Trophoblast cell (in vitro differentiated cells and primary cell): ENCODE data around the gene MCU.

Experiments
- DNase-seq, 2 donors: peaks; one replicate each; pipeline ENCODE4 v3.0.0-alpha.2; 2016
- H2AFZ ChIP-seq: 2 replicates; pipeline ENCODE4 v1.6.1; 2013; ENCODE audit warnings: low read length, moderate library complexity, mild to moderate bottlenecking; ENCODE audit not compliant: insufficient read depth, poor library complexity
- H2AK5ac ChIP-seq: 2 replicates; pipeline ENCODE4 v1.6.1; 2013; ENCODE audit warnings: mild to moderate bottlenecking, low read length
- H2BK120ac ChIP-seq: 2 replicates; pipeline ENCODE4 v1.6.1; 2013; ENCODE audit warnings: low read length, mild to moderate bottlenecking, moderate library complexity; ENCODE audit not compliant: insufficient read depth, poor library complexity
- H2BK12ac ChIP-seq: 2 replicates; pipeline ENCODE4 v1.6.1; 2013; ENCODE audit warnings: mild to moderate bottlenecking, low read length, moderate library complexity
- H2BK5ac ChIP-seq: 2 replicates; pipeline ENCODE4 v1.6.1; 2013; ENCODE audit warnings: low read length, low read depth, moderate library complexity, mild to moderate bottlenecking; ENCODE audit not compliant: poor library complexity
- H3K14ac ChIP-seq: 2 replicates; pipeline ENCODE4 v1.6.1; 2013; ENCODE audit warnings: mild to moderate bottlenecking, low read length
- H3K18ac ChIP-seq: 2 replicates; pipeline ENCODE4 v1.6.1; 2013; ENCODE audit warnings: mild to moderate bottlenecking, low read length
- H3K23ac ChIP-seq: 2 replicates; pipeline ENCODE4 v1.6.1; 2013; ENCODE audit warnings: low read length
- H3K27ac ChIP-seq: 2 replicates; pipeline ENCODE4 v1.5.1; 2013; ENCODE audit warnings: low read depth, mild to moderate bottlenecking, inconsistent platforms, low read length, moderate library complexity
- H3K27me3 ChIP-seq: 2 replicates; pipeline ENCODE4 v1.6.1; 2013; ENCODE audit warnings: inconsistent platforms, mild to moderate bottlenecking, low read length, moderate library complexity; ENCODE audit not compliant: insufficient read depth
- H3K36me3 ChIP-seq, 2 experiments: 1 replicate in 1 of 2; 2 replicates in 1 of 2; pipeline ENCODE4 v1.6.1; 2013; ENCODE audit warnings: low read length in 2 of 2, mild to moderate bottlenecking in 2 of 2, moderate library complexity in 1 of 2; ENCODE audit not compliant: insufficient read depth in 2 of 2, control insufficient read depth in 1 of 2
- H3K4ac ChIP-seq: 2 replicates; pipeline ENCODE4 v1.6.1; 2013; ENCODE audit warnings: low read depth, mild to moderate bottlenecking, low read length, moderate library complexity
- H3K4me1 ChIP-seq, 2 experiments: 1 replicate in 1 of 2; 2 replicates in 1 of 2; pipeline ENCODE4 v1.6.1; 2013; ENCODE audit warnings: low read length in 2 of 2, mild to moderate bottlenecking in 2 of 2, moderate library complexity in 1 of 2; ENCODE audit not compliant: insufficient read depth in 2 of 2, control insufficient read depth in 1 of 2
- H3K4me2 ChIP-seq: 2 replicates; pipeline ENCODE4 v1.6.1; 2013; ENCODE audit warnings: inconsistent platforms, mild to moderate bottlenecking, low read length, moderate library complexity
- H3K4me3 ChIP-seq: 2 replicates; pipeline ENCODE4 v1.5.1; 2013; ENCODE audit warnings: mild to moderate bottlenecking, low read depth, low read length, inconsistent platforms
- H3K79me1 ChIP-seq: one replicate; pipeline ENCODE4 v1.6.1; 2013; ENCODE audit warnings: low read length
- H3K79me2 ChIP-seq: 2 replicates; pipeline ENCODE4 v1.6.1; 2013; ENCODE audit warnings: low read length, mild to moderate bottlenecking; ENCODE audit not compliant: control insufficient read depth, insufficient read depth, poor library complexity
- H3K9ac ChIP-seq: 2 replicates; pipeline ENCODE4 v1.6.1; 2013; ENCODE audit warnings: mild to moderate bottlenecking, low read length
- H3K9me3 ChIP-seq: 2 replicates; pipeline ENCODE4 v1.6.1; 2013; ENCODE audit warnings: low read depth, mild to moderate bottlenecking, control low read depth, inconsistent platforms, low read length; ENCODE audit not compliant: insufficient read depth
- H4K12ac ChIP-seq: 2 replicates; pipeline ENCODE4 v1.6.1; 2013; ENCODE audit warnings: low read depth, mild to moderate bottlenecking, low read length, moderate library complexity
- H4K8ac ChIP-seq: 2 replicates; pipeline ENCODE4 v1.6.1; 2013; ENCODE audit warnings: low read depth, mild to moderate bottlenecking, low read length, moderate library complexity
- H4K91ac ChIP-seq: one replicate; pipeline ENCODE4 v1.6.1; 2013; ENCODE audit warnings: low read depth, mild to moderate bottlenecking, low read length, moderate library complexity
- WGBS: extraction: QIAGEN DNeasy Blood & Tissue Kit; methylation state at CpG from one replicate; pipeline ENCODE4 v1.1.7; 2013; ENCODE audit warnings: missing lambda C conversion rate; ENCODE audit not compliant: insufficient read length, insufficient coverage; ENCODE audit errors: extremely low coverage; 5-methylcytosine and 5-hydroxymethylcytosine counted together

MCU gene

DNA sequence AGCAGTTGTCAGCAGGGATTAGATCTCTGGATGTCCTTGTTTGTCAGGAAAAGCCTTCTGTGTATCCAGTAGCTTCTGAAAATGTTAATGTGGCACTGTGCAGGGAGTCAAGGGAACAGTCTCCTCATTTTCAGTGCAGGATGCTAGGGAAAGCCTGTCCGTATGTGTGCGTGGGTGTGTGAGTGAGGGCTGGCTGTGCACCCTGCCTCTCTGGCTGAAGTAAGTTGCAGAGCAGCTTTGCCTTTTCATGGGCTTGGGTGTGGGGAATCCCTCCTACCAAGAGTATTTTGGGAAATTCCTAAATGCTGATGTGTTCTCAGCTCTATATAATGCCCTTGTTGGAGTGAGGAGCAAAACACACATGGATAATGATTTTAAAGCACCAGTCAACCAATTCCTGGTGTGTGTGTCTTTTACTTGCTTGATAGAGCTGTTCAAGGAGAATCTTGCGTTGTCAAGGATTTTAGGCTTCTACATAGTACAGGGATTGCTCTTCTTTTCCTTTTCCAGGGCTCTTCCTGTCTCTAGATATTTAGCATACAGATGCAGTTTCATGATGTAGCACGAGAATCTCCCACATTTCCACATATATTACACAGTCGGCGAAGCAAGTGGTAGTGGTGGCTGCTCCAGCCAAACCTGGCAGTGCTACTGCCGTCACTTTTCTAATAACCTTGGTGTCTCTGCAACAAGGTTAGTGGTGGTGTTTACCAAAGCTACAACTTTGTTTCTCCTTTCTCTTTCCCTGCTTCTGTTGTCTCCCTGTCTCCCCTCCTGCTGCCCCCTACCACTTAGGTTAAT lies 92.8 kb downstream of the MCU start:
- Histone ChIP-seq H3K79me2 (no peaks in the 10 kb centered on the region), H3K14ac (no peak overlapping the region), H3K4me2 (peak overlapping the region; percentile 40), H4K12ac (no peak overlapping the region), H4K8ac (no peak overlapping the region), H3K9me3 (no peaks in the 10 kb centered on the region), H2BK5ac (no peak overlapping the region), H2BK120ac (no peak overlapping the region), H4K91ac (no peak overlapping the region), H3K9ac (no peak overlapping the region), H3K4me3 (no peak overlapping the region), H3K27me3 (no peaks in the 10 kb centered on the region), H2AFZ (no peak overlapping the region), H2BK12ac (no peak overlapping the region), H3K36me3 (no peaks in the 10 kb centered on the region), H3K4ac (no peak overlapping the region), H3K27ac (peak overlapping the region; percentile 8), H3K23ac (no peak overlapping the region), H3K18ac (no peak overlapping the region), H3K79me1 (peaks cover 2% of the 10 kb centered on the region), H2AK5ac (no peak overlapping the region), H3K4me1 (peaks cover 0 to 8% of the 10 kb centered on the region in 2 experiments)
- WGBS = no CpG with 5 or more reads among the region's 7 CpGs
- peak; percentile 17 to 57 for DNase-seq

DNA sequence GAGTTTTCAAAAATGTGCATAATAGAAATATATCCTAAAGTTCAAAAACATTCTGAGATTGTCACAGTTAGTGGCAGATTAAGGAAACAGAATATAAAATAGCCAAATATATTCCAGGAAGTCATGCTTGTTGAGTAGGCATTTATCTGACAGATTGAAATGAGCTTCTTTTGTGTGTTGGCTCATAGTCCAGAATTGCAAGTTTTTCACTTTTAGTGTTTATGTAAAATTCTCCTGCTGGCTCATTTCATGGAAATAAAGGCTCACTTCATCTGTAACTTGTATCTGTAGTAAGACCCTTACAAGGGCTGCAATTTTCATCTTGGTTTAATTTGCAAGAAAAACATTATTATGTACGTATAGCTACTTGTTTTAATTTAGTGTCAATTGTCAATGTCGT lies 93.5 kb downstream of the MCU start:
- no peak overlapping the region for H2AFZ ChIP-seq
- no peaks in the 10 kb centered on the region for H3K79me2 ChIP-seq
- no peak overlapping the region for H3K18ac ChIP-seq
- H3K9me3 ChIP-seq = no peaks in the 10 kb centered on the region
- H2BK120ac ChIP-seq = no peak overlapping the region
- no peaks in the 10 kb centered on the region for H3K36me3 ChIP-seq
- H3K23ac ChIP-seq = no peak overlapping the region
- no CpG with 5 or more reads among the region's 2 CpGs for WGBS
- no peak overlapping the region for H3K14ac ChIP-seq
- H3K4ac ChIP-seq = no peak overlapping the region
- H4K12ac ChIP-seq = no peak overlapping the region
- peaks cover 0 to 8% of the 10 kb centered on the region in 2 experiments for H3K4me1 ChIP-seq
- H2BK5ac ChIP-seq = no peak overlapping the region
- no peak overlapping the region for H3K4me2 ChIP-seq
- no peak overlapping the region for H3K27ac ChIP-seq
- no peak overlapping the region for H4K8ac ChIP-seq
- no peak for DNase-seq
- no peak overlapping the region for H2AK5ac ChIP-seq
- no peak overlapping the region for H2BK12ac ChIP-seq
- peaks cover 2% of the 10 kb centered on the region for H3K79me1 ChIP-seq
- no peak overlapping the region for H3K4me3 ChIP-seq
- no peak overlapping the region for H3K9ac ChIP-seq
- no peak overlapping the region for H4K91ac ChIP-seq
- H3K27me3 ChIP-seq = no peaks in the 10 kb centered on the region

DNA sequence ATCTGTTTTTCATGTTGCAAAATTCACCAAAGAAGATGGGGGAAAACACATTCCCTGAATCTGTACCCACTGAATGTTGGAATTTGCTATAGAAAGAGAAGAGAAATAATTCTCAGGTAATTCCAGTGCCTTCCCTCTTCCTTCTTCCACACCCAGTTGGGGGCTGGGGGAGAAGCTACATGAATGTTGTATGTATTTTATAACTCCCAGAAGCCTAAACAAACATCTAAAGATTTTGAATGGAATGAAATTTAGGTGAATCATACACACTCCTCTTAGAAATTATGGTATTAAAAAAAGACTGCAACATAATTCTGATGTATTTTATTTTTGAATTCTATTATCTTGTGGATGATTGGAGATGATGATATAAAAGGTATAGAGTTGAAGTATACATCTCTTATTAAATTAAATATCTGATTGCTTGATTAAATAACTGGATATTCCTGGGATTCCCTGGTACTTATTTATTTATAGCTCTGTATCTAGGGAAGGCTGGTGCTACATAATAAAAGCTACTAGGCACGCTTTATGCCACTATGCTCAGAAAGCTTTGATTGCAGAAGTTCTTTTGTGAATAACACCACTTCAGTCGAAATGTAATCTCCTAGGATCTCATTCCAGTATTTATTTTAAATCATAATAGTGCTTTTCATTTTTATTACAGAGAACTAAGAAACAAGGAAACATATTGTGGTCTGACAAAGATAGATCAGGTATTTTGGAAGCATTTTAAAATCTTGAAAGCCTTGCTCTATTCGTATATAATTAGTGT lies 98.5 kb downstream of the MCU start:
- Histone ChIP-seq H4K8ac (no peak overlapping the region), H3K14ac (no peak overlapping the region), H2AFZ (no peak overlapping the region), H4K91ac (no peak overlapping the region), H4K12ac (no peak overlapping the region), H3K9me3 (no peaks in the 10 kb centered on the region), H3K23ac (no peak overlapping the region), H3K4me2 (no peak overlapping the region), H3K36me3 (no peaks in the 10 kb centered on the region), H3K18ac (no peak overlapping the region), H3K4ac (no peak overlapping the region), H3K9ac (no peak overlapping the region), H2BK12ac (no peak overlapping the region), H3K4me1 (peaks cover 0 to 2% of the 10 kb centered on the region in 2 experiments), H2BK5ac (no peak overlapping the region), H3K27ac (no peak overlapping the region), H2BK120ac (no peak overlapping the region), H3K27me3 (no peaks in the 10 kb centered on the region), H3K4me3 (no peak overlapping the region), H2AK5ac (no peak overlapping the region), H3K79me1 (peaks cover 3% of the 10 kb centered on the region), H3K79me2 (no peaks in the 10 kb centered on the region)
- no peak for DNase-seq
- WGBS = no CpG with 5 or more reads among the region's 3 CpGs

DNA sequence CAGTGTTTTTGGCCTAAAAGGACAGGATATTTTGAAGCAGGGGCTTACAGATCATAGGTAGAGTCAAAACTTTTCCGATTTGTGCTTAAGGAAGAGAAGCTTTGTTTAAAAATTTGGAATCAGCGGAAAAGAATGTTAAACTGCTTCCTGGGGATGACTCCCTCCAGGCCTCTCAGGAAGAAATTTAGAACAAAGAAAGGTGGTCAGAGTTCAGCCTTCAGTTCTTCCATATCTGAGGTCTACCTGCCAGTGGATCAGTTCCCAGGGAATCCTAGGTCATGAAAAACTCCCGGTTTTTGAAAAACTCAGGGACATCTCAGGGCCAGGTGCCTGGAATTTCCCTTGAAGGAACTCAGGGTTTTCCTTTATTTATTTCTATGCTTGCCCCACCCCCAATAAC lies 100.3 kb downstream of the MCU start:
- Histone ChIP-seq H3K4me1 (peaks cover 0 to 2% of the 10 kb centered on the region in 2 experiments), H3K27me3 (no peaks in the 10 kb centered on the region), H3K9me3 (no peaks in the 10 kb centered on the region), H3K4me2 (peak overlapping the region; percentile 36), H3K4ac (no peak overlapping the region), H4K91ac (no peak overlapping the region), H2BK12ac (no peak overlapping the region), H3K36me3 (no peaks in the 10 kb centered on the region), H3K18ac (no peak overlapping the region), H3K79me1 (peaks cover 3% of the 10 kb centered on the region), H3K4me3 (no peak overlapping the region), H2BK120ac (no peak overlapping the region), H4K8ac (no peak overlapping the region), H3K79me2 (no peaks in the 10 kb centered on the region), H3K27ac (peak overlapping the region; percentile 77), H3K9ac (no peak overlapping the region), H3K14ac (no peak overlapping the region), H2AK5ac (no peak overlapping the region), H4K12ac (no peak overlapping the region), H2AFZ (no peak overlapping the region), H2BK5ac (no peak overlapping the region), H3K23ac (no peak overlapping the region)
- peak; percentile 3 to 48 for DNase-seq
- no CpG with 5 or more reads among the region's 3 CpGs for WGBS
